SK-N-MC (cell line): ENCODE results near the gene SSPN.

Experiments used
- EZH2 ChIP-seq: fragments of 200-600 bp; sonication (generic); IDR thresholded peaks from one replicate; pipeline ENCODE4 v1.6.1; 2017; ENCODE audit warnings: antibody characterized with exemption
- FOXP2 ChIP-seq: optimal IDR thresholded peaks from 2 replicates; pipeline ENCODE3; 2011; ENCODE audit warnings: mild to moderate bottlenecking, moderate library complexity; ENCODE audit not compliant: insufficient read depth; ENCODE audit errors: extremely low read length, control extremely low read depth
- POLR2AphosphoS5 ChIP-seq: IDR thresholded peaks from 2 replicates; pipeline ENCODE4 v1.6.1; 2012; ENCODE audit warnings: mild to moderate bottlenecking, low read depth, low read length, borderline replicate concordance

DNA sequence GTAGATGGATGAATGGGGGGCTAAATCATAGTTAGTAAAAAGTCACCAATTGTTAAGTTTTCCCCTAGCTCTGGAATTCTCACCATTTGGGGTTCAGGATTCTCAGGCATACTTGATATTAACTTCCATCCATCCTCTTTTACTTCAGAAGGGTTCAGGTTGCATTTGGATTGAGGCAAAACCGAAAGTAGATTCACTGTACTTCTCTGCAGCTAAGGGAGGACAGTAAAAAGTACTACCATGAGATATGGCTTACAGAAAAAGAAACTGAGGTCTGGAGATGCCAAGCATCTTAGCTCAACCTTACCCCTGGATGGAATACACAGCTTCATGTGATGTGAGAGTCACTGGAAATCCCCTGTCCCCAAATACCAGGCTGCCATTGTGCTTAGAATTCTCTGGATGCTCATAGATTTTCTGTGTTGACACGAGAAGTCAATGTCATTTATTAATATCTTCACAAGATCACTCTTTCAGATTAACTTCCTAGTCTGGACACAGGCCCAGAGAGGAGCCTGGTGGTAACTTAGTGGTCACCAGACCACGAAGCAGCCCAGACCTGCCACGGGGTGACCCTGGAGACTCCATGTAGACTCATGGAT is 87.1 kb downstream of the SSPN start:
- no peak for TF ChIP-seq FOXP2
- TF ChIP-seq EZH2, result no peak
- TF ChIP-seq POLR2AphosphoS5, result no peak
